Mucosa of gallbladder (tissue), 1 donor: ENCODE data around the gene SLC6A19. TPM values are rescaled to one million over a fixed set of nuclear protein-coding genes. Genes with fewer than 3 reads are reported as not detected.

Experiments used
- DNase-seq: peaks from one replicate; pipeline ENCODE4 v3.0.0-alpha.2; 2020; ENCODE audit warnings: low spot score
- total RNA-seq: library from RNA; stranded (reverse); gene quantifications from one replicate; pipeline ENCODE4 v1.2.1, GENCODE V29; 2021
- donor health status: DM: no; HTN: no; CAD: no.

Gene SLC6A19
- total RNA-seq, 1 donor from 2014 or later: 179 TPM

GRCh38 chr5:1209489-1209852, 8.1 kb downstream of the SLC6A19 start:
- DNase-seq: no peak

- DNase-seq: no peak
Observed at GRCh38 chr5:1209896-1210776, 8.7 kb downstream of the SLC6A19 start.

- DNase-seq: no peak
Observed at GRCh38 chr5:1210832-1211251, 9.4 kb downstream of the SLC6A19 start.

GRCh38 chr5:1211701-1212100, 10.3 kb downstream of the SLC6A19 start:
- DNase-seq: no peak

GRCh38 chr5:1212271-1212670, 10.9 kb downstream of the SLC6A19 start:
- DNase-seq: no peak

- DNase-seq: no peak
Observed at GRCh38 chr5:1212881-1213280, 11.5 kb downstream of the SLC6A19 start.

- no peak for DNase-seq
Observed at GRCh38 chr5:1213508-1214162, 12.2 kb downstream of the SLC6A19 start.

GRCh38 chr5:1214163-1214935, 13.0 kb downstream of the SLC6A19 start:
- no peak for DNase-seq

- DNase-seq: no peak
Observed at GRCh38 chr5:1214936-1215220, 13.5 kb downstream of the SLC6A19 start.

GRCh38 chr5:1215320-1216096, 14.1 kb downstream of the SLC6A19 start:
- no peak for DNase-seq

GRCh38 chr5:1216211-1216917, 15.0 kb downstream of the SLC6A19 start:
- no peak for DNase-seq

- no peak for DNase-seq
Observed at GRCh38 chr5:1216918-1217295, 15.5 kb downstream of the SLC6A19 start.

GRCh38 chr5:1217596-1218206, 16.3 kb downstream of the SLC6A19 start:
- no peak for DNase-seq

- no peak for DNase-seq
Observed at GRCh38 chr5:1218351-1219080, 17.1 kb downstream of the SLC6A19 start.

GRCh38 chr5:1219098-1219767, 17.8 kb downstream of the SLC6A19 start:
- no peak for DNase-seq

- DNase-seq: no peak
Observed at GRCh38 chr5:1219768-1220100, 18.3 kb downstream of the SLC6A19 start.

- no peak for DNase-seq
Observed at GRCh38 chr5:1220351-1220750, 19.0 kb downstream of the SLC6A19 start.

GRCh38 chr5:1220831-1221230, 19.4 kb downstream of the SLC6A19 start:
- no peak for DNase-seq

- no peak for DNase-seq
Observed at GRCh38 chr5:1221721-1222120, 20.3 kb downstream of the SLC6A19 start.

GRCh38 chr5:1222147-1222546, 20.8 kb downstream of the SLC6A19 start:
- no peak for DNase-seq
